Measurements from ENCODE around the gene BICDL2.

The BICDL2 gene

DNA sequence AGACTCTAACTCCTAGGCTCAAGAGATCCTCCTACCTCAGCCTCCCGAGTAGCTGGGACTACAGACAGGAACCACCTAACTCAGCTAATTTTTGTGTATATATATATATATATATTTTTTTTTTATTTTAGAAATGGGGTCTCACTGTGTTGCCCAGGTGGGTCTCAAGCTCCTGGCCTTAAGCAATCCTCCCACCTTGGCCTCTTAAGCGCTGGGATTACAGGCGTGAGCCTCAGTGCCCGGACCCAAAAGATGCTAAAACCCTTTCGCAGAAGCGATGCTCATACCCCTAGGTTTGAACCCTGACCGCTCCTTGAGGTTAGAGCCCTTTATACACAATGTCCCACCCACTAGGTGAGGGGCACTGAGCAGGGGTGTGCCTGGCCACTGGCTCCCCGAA lies 26.2 kb downstream of the BICDL2 start:
- DNase-seq (ENCODE audit: low read depth in 2 of 2): no peak

DNA sequence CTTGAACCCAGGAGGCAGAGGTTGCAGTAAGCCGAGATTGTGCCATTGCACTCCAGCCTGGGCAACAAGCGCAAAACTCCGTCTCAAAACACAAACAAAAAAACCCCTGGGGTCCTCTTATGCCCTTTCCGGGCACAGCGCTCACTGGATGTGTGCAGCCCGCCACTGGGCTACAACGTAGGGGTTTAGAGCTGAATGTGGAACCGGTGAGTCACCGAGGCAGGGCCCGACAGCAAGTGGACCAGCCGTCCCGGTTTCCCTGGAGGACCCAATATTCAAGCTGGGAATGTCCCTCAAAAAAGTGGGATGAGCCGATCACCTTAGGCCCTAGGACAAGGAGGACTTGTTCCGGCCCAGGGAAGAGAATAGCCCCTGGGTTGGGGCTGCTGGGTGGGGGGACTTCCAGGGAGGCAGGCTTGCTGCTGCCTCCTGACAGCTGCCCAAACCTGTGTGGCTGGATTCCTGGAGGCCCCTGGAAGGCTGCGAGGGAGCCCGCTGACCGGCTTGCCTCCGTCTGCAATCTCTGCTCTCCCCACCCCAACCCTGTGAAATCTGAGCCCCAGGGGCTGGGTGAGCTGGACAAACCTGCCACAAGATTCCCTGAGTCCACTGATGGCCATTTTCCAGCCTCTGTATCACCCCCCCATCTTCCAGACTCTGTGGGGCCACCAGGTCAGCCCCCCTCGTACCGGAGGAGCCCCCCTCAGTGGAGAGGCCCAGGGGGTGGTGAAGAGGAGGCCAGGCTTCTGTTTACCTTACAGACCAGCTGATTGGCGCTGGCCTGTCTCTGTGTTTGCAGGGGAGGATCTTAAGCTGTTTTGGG lies 27.0 kb downstream of the BICDL2 start:
- no peak for DNase-seq (ENCODE audit: low read depth in 2 of 2)

DNA sequence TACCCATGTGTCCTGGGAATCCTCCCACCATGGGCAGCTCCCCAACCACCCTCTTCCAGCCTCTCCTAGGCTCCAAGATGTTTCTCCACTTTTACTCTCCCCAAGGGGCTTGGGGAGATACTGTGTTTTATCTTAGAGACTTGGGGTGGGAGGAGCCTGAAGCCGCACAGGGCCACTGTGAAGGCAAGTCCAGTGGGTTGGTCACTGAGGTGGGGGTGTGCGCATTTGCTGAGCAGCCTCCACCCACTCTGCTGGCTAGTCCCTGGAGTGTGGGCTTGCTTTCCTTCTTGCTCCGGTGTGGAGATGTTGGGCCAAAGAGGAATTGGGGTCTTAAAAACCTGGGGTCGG lies 28.1 kb downstream of the BICDL2 start:
- DNase-seq (ENCODE audit: low read depth in 2 of 2): no peak

DNA sequence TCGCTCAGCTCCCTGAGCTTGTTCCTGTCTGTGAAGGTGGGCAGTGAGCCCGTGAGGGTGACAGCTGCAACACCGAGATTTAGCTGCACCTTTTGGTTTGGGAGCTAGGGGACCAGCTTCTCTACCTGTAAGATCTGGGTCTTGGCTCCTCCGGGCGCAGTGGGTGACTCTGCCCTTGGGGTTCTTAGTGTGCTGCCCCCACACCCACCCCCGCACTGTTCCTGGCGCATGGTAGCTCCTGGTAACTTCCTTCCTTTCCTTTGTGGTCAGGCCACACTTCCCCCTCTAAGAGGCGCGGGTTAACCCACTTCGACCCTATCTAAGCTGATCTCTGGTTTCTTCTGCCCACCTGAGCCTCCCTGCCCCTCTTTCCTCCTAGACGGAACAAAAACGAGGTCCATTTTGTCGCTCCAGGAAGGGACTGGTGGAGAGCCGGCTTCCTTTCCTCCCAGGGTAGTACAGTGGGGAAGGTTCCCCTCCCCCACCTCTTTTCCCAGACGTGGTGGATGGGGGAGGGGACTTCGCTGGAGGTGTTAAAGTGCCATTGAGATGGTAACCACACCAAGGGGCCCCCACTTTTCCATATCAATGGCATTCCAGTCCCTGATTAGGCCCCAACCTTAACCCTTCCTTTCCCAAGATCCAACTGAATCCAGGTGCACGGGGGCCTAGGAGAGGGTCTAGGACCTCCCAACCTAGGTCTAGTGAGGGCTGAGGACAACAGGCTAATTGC lies 28.6 kb downstream of the BICDL2 start:
- DNase-seq (ENCODE audit: low read depth in 2 of 2): no peak

DNA sequence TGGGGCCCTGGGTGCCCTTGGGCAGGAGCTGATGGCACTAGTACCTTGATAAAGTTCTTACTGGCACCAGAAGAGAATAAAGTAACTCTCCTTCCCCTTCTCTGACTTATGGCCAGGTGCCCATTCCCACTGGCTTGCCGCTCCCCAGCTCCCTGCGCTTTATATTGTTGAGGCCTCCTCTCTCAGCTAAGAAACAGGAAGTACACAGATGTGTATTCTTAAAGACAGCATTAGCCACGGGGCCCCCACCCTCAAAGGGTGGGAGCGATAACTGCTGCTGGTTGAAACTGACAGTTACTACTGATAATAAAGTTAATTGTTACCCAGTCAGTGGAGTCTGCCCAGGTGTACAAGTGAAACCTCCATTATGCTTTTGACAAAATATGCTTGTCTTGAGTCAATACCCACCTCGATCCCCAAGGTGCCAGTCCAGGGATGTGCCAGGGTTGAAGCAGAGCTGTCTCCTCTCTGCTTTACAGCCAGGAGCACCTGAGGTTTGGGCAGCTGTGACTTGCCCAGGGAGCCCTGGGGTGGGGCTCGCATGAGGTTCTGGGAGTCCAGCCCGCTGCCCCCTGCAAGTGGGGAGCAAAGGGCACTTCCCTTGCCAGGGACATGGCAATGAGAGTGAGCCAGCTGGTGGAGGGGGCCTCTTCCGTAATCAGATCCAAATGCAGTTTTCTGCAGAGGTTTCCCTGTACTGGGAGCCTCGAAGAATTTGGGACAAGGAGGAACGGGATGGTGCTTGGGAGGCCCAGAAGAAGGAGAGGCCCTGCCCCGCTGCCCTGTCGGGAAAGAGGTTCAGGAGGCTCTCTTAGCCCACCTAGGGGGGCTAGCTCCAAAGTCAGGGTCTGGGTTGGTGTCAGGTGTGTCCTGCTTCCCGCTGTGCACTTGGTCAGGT lies 29.4 kb downstream of the BICDL2 start:
- no peak for DNase-seq (ENCODE audit: low read depth in 2 of 2)

DNA sequence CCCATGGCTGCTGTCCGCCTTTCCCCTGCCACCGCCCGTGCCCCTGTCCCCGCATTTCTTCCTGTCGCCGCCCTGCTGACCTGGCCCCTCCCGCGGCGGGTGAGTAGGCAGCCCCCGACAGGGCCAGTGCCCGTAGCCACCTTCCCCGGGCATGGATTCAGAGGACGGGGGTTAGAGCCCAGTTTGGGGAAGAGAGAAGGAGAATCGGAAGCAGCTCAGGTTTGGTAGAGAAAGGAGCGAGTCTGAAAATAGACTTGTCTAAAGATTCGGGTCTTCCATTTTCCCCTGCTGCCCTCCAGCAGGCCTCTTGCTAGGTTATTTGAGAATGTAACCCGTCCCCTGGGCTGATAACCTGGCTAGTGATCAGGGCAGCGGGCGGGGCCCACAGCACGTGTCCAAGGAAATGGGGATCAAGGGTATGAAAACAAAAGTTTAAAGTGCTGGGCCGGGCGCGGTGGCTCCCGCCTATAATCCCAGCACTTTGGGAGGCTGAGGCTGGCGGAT lies 31.9 kb downstream of the BICDL2 start:
- no peak for DNase-seq (ENCODE audit: low read depth in 2 of 2)

DNA sequence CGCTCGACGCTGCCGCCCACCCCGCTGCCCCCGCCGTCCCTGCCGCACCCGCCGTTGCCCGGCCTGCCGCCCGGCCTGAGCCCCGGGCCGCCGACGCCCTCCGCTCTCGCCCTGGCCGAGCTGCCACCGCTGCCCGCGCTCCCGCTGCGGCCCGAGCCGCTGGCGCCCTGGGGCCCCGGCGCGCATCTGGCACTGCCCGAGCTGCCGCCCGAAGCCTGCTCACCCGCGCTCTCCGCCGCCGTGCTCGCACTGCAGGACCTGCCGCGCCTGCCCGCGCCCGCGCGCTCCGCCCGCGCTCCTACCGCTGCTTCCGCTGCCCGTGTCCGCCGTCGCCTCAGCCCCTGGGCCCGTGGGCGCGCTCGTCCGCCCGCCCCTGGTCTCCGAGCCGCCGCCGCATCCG lies 32.4 kb downstream of the BICDL2 start:
- DNase-seq (ENCODE audit: low read depth in 2 of 2): no peak

DNA sequence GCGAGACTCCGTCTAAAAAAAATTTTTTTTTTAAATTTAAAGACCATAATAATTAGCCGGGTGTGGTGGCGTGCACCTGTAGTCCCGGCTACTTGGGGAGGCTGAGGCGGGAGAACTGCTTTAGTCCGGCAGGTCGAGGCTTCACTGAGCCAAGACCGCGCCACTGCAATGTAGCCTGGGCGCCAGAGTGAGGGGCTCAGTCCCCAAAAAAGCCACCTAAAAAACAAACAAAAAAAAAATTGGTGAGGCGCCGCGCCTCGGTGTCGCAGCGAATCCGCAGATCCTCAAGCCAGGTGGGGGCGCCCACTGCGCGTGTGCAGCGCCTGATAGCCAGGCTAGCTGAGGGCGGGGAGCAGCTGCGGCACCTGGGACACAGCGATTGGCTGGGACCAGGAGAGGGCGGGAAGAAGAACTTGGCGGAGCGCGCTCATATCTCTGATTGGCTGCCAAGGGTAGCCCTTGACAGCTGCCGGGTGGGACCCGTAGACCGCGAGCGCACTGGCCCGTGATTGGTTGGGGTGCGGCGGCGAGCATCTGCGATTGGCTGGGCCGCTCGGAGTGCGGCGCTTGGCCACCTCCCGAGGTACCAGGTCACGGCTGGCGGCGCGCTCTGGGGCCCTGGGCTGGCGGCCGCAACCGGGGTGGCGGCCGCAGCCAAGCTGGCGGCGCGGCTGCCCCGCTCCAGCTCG lies 33.0 kb downstream of the BICDL2 start:
- DNase-seq (ENCODE audit: low read depth in 2 of 2): peak; percentile 95 to 97

DNA sequence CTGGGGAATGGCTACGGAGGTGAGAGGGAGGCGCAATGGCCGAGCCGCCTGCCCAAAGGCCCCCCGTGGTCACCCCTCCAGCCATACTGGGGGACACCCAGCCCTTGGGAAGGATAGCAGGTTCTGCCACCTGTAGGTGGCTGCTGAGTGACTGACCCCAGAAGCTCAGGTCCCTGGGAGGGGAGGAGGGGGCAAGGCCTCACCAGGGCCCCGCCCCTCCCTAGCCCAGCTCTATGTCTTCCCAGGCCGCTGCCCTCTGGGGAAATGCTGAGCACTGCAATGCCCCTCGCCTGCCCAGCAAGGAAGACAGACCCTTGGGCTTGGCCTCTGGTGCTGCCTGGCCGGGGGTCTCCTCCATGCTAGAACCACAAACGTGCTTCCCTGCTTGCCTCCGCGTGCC lies 35.4 kb downstream of the BICDL2 start:
- DNase-seq (ENCODE audit: low read depth in 2 of 2): no peak

DNA sequence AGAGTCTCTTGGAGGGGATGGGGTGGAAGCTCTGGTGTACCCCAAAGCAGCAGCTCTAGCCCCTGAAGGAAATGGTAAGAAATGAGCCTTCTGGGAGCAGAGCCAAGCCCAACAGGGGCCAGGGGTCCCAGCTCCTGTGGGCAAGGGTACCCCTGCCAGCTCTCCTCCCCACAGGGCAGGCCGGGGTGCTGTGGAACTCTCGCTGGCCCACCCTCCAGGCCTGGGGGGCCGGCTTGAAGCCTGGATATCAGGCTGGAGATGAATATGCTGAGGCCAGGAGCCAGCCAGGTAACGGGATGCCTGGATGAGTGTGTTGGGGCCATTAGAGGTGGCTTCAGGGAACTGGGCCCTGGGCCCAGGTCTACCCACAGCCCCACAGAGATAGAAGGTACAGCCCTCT lies 36.2 kb downstream of the BICDL2 start:
- DNase-seq (ENCODE audit: low read depth in 2 of 2): no peak

DNA sequence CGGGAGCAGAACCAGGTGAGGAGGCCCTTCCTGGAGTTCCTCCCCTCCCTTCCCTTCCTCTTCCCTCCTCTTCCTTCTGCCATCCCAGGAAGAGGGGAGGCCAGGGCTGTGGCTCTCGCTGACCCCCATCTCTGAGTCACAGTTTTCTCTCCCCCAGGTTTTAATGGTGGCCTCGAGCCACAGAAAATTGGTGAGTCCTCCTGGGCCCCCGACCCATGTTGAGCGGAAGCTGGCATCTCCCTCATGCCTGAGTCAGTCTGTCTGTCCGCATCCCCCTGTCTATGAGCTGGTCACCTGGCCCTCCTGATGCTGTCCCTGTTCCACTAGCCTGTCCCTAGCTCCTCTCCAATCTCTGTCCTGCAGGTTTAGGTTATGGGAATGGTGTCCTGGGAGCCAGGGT lies 36.8 kb downstream of the BICDL2 start:
- DNase-seq (ENCODE audit: low read depth in 2 of 2): no peak

DNA sequence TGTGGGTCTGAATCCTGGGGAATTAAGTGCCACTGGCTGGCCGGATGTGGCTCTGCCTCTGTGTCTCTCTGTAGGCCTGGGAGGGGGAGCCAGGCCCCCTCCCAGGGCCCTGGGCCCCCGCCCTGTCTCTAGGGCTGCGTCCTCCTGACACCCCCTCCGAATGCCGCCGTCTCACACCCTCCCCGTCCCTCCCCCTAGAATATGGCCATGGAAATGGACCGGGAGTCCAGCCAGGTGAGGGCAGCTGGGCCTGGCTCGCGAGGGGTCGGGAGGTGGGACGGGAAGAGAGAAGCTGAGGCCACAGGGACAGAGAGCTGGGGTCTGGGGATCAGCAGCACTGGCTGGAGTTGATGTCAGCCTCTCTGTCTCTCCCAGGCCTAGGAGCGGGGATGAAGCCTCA lies 40.4 kb downstream of the BICDL2 start:
- no peak for DNase-seq (ENCODE audit: low read depth in 2 of 2)

DNA sequence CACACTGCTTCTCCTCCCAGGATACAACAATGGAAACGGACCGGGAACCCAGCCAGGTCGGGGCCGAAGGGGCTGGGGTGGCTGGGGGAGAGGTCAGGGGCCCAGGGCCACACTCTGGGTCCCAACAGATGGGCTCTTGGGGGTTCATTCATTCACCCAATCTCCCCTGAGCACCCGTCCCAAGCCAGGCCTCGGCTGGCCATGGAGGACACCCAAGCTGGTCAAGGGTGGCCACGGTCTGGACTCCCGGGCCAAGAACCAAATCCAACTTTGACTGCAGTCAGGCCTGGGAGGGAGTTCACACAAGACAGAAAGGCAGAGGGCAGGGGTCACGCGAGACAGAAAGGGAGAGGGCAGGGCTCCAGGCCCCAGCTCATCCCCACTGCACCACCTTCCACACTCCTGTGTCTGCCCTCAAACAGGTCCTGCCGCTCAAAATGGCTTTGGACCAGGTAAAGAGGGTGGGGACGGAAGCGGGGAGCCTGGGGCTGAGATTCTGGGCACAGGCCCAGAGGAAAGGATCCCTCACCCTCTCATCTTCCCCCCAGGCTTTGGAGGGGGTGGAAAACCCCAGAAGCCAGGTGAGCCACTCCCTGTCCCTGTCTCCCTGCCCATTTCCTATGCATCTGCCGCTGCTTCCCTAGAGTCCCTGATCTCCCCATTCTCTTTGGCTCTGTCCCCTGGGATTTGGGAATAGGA lies 44.2 kb downstream of the BICDL2 start:
- DNase-seq (ENCODE audit: low read depth in 2 of 2): no peak

DNA sequence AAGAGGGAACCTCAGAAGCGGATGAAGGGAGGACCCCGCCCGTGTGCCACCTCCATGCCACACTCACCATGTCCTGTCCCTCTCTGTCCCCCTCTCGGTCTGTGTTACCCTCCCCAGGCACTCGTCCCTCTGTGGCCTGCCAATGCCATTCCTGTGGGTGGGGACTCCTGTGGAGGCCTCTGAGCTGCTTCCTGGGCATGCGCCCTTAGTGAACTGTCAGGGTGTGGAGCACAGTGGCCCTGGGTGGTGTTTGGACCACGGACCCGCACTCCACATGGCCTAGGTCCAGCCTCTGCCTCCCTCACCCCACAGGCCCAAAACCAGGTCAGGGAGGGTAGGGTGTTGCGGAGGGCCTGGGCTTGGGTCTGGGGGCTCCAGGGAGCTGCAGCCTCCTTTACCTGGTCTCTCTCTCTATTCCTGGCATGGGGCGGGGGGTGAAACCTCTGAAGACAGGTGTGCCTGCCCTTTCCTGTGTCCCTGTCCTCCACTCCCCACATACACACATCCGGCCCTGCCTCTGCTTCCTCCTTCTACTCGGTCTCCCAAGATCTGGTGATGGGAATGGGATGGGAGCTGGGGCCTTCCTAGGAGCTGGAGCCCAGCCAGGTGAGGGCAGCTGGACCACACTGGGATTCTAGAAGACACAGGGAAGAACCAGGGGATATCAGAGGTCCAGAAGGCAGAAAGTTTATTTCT lies 45.0 kb downstream of the BICDL2 start:
- no peak for DNase-seq (ENCODE audit: low read depth in 2 of 2)

DNA sequence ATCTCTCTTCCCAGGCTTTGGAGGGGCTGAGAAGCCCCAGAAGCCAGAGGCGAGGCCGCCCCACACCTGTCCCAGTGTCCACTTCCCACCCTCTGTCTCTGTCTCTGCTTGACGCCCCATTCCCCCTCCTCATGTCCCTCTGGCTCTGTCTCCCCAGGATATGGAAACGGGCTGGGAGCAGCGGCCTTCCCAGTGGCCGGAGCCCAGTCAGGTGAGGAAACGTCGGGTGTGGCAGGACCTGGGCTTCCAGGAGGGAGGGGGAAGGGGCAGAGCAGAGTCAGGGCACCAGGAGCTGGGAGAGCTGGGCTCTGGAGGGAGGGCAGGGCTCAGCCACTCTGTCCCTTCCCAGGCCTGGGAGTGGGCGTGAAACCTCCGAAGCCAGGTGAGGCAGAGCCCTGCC lies 45.9 kb downstream of the BICDL2 start:
- DNase-seq (ENCODE audit: low read depth in 2 of 2): no peak

DNA sequence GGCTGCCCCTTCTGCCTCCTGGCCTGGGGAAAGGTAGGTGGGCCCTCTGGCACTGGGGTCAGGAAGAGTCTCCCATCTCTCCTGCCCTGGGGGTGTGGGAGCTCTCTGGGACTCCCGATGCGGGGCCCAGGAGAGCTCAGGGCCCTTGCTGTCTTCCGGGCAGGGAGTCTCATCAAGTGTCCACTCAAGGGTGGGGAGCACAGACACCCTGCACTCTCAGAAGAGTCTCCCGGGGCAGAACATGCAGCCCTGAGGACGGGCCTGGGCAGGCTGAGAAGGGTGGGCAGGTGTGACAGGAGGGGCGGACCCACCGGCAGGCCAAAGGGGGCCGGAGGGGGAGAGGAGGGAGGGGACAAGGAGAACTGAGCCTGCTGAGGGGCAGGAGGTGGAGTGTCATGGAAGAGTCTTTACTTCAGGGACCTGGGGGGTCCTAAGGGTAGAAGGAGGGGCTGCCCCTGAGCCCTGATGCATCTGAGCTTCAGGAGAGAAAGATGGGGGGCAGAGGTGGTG lies 48.1 kb downstream of the BICDL2 start:
- no peak for DNase-seq (ENCODE audit: low read depth in 2 of 2)

DNA sequence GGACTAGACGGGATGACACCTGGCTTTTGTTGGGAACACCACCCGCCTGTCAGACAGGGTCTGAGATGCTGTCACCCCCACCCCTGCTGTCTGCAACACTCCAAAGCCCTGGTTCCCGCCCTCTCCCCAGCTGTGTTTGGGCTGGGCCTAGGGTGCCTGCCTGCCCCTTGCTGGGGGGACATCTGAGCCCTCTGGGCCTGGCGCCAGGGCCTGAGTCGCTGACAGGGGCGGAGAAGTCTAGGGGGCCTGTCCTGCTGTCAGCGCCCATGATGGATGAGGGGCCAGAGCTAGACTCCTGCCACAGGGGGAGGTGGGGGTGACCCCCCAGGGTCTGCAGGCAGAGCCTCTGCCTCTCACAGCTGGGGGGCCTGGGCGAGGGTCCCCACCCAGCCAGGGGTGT lies 48.9 kb downstream of the BICDL2 start:
- no peak for DNase-seq (ENCODE audit: low read depth in 2 of 2)

DNA sequence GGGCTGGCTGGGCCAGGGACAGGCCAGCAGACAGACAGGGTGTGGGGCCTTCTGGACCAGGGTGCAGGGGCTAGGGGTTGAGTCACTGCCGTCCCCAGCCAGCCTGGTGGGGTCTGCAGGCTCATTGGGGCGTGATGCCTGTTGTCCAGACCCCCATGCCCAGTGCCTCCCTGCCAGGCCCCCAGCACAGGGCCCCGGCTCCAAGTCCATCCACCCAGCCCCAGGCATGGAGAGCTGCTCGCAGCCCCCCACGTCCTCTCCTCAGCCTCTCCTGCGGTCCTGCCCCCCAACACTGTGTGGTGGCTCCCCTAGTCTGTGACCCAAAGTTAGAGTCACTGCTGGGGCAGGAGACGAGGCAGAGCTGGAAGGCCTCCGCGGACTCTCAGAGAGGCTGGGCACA lies 49.5 kb downstream of the BICDL2 start:
- DNase-seq (ENCODE audit: low read depth in 2 of 2): no peak

DNA sequence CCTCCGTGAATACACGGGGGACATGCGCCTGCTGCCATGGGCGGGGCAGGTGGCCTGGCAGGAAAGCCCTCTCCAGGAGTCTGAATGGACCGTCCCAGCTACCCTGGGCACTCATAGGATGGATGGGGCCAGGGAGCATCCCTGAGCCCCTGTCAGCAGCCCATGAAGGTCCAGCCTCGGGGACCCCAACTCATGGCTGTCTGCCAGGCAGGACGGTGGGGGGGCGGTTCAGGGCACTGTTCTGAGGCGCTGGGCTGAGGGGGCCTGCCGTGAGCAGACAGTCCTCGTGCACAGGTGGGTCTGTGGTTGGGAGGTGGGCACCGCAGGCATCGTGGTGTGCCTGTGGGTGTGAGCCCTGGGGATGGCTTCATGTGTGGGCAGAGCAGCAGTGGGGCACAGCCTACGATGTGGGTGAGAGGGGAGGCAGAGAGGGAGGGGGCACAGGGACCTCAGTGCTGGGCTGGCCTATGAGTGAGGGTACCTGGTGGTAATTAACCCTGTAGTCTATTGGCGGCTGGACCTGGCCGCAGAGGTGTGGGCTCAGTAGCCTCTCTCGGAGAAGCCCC lies 50.0 kb downstream of the BICDL2 start:
- no peak for DNase-seq (ENCODE audit: low read depth in 2 of 2)

DNA sequence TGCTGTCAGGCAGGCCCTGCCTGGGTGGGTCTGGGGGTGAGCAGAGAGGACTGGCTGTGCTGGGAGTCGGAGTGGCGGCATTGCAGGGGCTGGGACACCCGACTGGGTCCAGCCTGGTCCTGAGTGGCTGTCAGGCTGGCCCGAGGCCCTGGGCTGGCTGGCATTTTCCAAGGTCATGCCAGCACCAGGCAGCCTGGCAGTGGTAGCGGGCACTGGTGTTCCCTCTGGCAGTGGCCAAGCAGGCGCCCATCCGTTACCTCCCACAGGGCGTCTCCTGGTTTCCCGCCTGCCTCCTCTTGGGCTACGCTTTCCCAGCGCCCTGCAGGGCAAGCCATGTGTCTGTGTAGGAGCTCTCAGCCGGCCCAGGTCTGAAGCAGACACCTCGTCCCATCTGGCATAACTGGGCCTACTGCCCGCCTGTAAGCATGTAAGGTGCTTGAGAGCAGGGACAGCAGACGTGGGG lies 50.8 kb downstream of the BICDL2 start:
- no peak for DNase-seq (ENCODE audit: low read depth in 2 of 2)

Measured in stimulated activated CD4-positive, alpha-beta T cell treated with anti-CD3 and anti-CD28 coated beads, Interleukin-15, amount 100 ng/mL, for 48 hours (primary cell).